ENCODE data around the gene METAP1D. TPM values are rescaled to one million over a fixed set of nuclear protein-coding genes. Genes with fewer than 3 reads are reported as not detected.

Gene METAP1D
- total RNA-seq, 1 experiment from 2014 or later: 15.8 TPM

DNA sequence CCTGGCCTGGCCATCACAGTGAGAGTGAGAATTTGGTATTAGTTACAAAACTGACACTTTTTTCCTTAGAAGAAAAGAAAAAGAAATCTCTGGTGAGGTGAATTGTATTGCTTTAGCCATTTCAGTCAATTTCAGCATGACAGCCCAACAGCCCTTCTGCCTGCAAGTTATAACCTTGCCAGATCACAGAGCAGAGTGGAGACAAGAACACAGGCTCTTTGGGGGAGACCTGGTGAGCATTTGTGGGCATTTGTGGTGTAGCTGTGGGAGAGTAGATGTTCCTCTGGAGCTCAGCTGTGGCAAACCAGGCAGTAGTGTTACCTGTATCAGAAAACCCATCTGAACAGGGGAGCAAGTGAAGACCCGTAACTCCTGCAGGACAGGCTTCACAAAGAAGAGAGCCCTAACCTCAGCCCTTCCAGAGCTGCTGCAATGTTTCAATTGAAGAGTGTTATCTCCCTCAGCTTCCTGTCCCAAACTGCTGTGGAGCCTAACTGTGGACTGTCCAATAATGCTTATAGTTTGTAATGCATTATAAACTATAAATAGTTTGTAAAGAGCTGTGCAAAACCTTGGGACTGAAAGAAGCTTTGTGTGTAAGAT lies 62.8 kb downstream of the METAP1D start:
- Histone ChIP-seq H4K20me1 (ENCODE audit: insufficient read depth) (no peaks in the 10 kb centered on the region), H3K79me2 (ENCODE audit: insufficient read depth, low read length) (no peaks in the 10 kb centered on the region), H3K27ac (ENCODE audit: low read depth, low read length) (no peak overlapping the region), H3K9me3 (ENCODE audit: control insufficient read depth in 1 of 2, insufficient read depth in 1 of 2, low read depth in 1 of 2, low read length in 2 of 2) (no peaks in the 10 kb centered on the region), H3K4me1 (ENCODE audit: control insufficient read depth in 1 of 2, insufficient read depth in 2 of 2, low read length in 2 of 2) (no peaks in the 10 kb centered on the region), H3K36me3 (ENCODE audit: control insufficient read depth in 1 of 2, insufficient read depth in 2 of 2, low read length in 2 of 2) (no peaks in the 10 kb centered on the region), H3K4me3 (replicated peaks in 1 of 2; ENCODE audit: low read depth in 1 of 2, low read length in 2 of 2) (no peak overlapping the region), H2AFZ (ENCODE audit: low read depth, low read length, poor library complexity, severe bottlenecking) (no peak overlapping the region), H3K27me3 (ENCODE audit: insufficient read depth, low read length) (no peaks in the 10 kb centered on the region), H3K9me2 (ENCODE audit: insufficient read depth) (no peaks in the 10 kb centered on the region), H3K4me2 (ENCODE audit: low read length) (no peak overlapping the region), H3K9ac (ENCODE audit: low read length) (no peak overlapping the region)
- CTCF ChIA-PET: no interaction called here
- RAD21 ChIA-PET (ENCODE audit: low non-redundant PET in 1 of 2, low total read pairs in 2 of 2, uncharacterized antibody in 2 of 2, unreplicated experiment in 2 of 2): no interaction called here
- no peak for TF ChIP-seq POLR2AphosphoS5 (IDR thresholded peaks at IDR 0.05; ENCODE audit: low read depth, low read length)
- no peak for ATAC-seq
- DNase-seq (ENCODE audit: low read depth, low spot score): no peak
- BruUV-seq (replicated peaks): no TSS peak
- POLR2A ChIA-PET: no interaction called here
- intact Hi-C loops (cut with micrococcal nuclease): no loop called here

DNA sequence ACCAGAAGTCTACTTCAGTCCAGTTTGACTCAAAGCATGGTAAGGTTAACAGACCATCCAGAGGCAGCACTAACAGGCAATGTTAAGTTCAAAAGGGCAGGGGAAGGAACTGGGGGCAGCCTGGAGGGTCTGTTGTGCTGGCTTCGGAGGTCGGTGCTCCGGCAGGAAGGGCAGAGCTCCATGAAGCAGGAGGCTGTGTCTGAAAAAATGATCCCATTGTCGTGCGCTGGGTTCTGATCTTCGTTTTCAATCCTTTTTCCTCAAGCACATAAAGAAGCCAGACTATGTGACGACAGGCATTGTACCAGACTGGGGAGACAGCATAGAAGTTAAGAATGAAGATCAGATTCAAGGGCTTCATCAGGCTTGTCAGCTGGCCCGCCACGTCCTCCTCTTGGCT lies 63.7 kb downstream of the METAP1D start:
- H3K27ac ChIP-seq (ENCODE audit: low read depth, low read length): no peak overlapping the region
- CTCF ChIA-PET: no interaction called here
- no peak for DNase-seq (ENCODE audit: low read depth, low spot score)
- no peak overlapping the region for H3K4me3 ChIP-seq (replicated peaks in 1 of 2; ENCODE audit: low read depth in 1 of 2, low read length in 2 of 2)
- no peak for TF ChIP-seq RAD21 (IDR thresholded peaks at IDR 0.05; ENCODE audit: low read depth)
- TF ChIP-seq, protein P1, sequence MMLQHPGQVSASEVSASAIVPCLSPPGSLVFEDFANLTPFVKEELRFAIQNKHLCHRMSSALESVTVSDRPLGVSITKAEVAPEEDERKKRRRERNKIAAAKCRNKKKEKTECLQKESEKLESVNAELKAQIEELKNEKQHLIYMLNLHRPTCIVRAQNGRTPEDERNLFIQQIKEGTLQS (IDR thresholded peaks at IDR 0.05): no peak
- no peak for TF ChIP-seq SIN3A (IDR thresholded peaks at IDR 0.05; ENCODE audit: low read depth)
- no peak for TF ChIP-seq CBX3 (IDR thresholded peaks at IDR 0.05; ENCODE audit: low read depth)
- no peak for TF ChIP-seq YY1 (IDR thresholded peaks at IDR 0.05; ENCODE audit: extremely low read depth, insufficient replicate concordance, low read depth, low read length)
- no peak for TF ChIP-seq EZH2phosphoT487 (IDR thresholded peaks at IDR 0.05; ENCODE audit: borderline replicate concordance)
- TF ChIP-seq ZFX (IDR thresholded peaks at IDR 0.05): no peak
- TF ChIP-seq, protein P2, sequence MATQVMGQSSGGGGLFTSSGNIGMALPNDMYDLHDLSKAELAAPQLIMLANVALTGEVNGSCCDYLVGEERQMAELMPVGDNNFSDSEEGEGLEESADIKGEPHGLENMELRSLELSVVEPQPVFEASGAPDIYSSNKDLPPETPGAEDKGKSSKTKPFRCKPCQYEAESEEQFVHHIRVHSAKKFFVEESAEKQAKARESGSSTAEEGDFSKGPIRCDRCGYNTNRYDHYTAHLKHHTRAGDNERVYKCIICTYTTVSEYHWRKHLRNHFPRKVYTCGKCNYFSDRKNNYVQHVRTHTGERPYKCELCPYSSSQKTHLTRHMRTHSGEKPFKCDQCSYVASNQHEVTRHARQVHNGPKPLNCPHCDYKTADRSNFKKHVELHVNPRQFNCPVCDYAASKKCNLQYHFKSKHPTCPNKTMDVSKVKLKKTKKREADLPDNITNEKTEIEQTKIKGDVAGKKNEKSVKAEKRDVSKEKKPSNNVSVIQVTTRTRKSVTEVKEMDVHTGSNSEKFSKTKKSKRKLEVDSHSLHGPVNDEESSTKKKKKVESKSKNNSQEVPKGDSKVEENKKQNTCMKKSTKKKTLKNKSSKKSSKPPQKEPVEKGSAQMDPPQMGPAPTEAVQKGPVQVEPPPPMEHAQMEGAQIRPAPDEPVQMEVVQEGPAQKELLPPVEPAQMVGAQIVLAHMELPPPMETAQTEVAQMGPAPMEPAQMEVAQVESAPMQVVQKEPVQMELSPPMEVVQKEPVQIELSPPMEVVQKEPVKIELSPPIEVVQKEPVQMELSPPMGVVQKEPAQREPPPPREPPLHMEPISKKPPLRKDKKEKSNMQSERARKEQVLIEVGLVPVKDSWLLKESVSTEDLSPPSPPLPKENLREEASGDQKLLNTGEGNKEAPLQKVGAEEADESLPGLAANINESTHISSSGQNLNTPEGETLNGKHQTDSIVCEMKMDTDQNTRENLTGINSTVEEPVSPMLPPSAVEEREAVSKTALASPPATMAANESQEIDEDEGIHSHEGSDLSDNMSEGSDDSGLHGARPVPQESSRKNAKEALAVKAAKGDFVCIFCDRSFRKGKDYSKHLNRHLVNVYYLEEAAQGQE (IDR thresholded peaks at IDR 0.05; ENCODE audit: low read depth): no peak
- no peak for TF ChIP-seq JUND (IDR thresholded peaks at IDR 0.05)
- no peak for TF ChIP-seq POLR2A (IDR thresholded peaks at IDR 0.05; ENCODE audit: borderline replicate concordance, extremely low read depth, insufficient read depth, insufficient read length)
- no peak for TF ChIP-seq SP1 (IDR thresholded peaks at IDR 0.05; ENCODE audit: low read depth)
- H3K9me2 ChIP-seq (ENCODE audit: insufficient read depth): no peaks in the 10 kb centered on the region
- H3K9me3 ChIP-seq (ENCODE audit: control insufficient read depth in 1 of 2, insufficient read depth in 1 of 2, low read depth in 1 of 2, low read length in 2 of 2): no peaks in the 10 kb centered on the region
- H3K4me2 ChIP-seq (ENCODE audit: low read length): no peak overlapping the region
- no peaks in the 10 kb centered on the region for H3K79me2 ChIP-seq (ENCODE audit: insufficient read depth, low read length)
- POLR2A ChIA-PET: no interaction called here
- no peak overlapping the region for H2AFZ ChIP-seq (ENCODE audit: low read depth, low read length, poor library complexity, severe bottlenecking)
- H3K27me3 ChIP-seq (ENCODE audit: insufficient read depth, low read length): no peaks in the 10 kb centered on the region
- RAD21 ChIA-PET (ENCODE audit: low non-redundant PET in 1 of 2, low total read pairs in 2 of 2, uncharacterized antibody in 2 of 2, unreplicated experiment in 2 of 2): no interaction called here
- intact Hi-C loops (cut with micrococcal nuclease): no loop called here
- no peaks in the 10 kb centered on the region for H3K36me3 ChIP-seq (ENCODE audit: control insufficient read depth in 1 of 2, insufficient read depth in 2 of 2, low read length in 2 of 2)
- no peaks in the 10 kb centered on the region for H3K4me1 ChIP-seq (ENCODE audit: control insufficient read depth in 1 of 2, insufficient read depth in 2 of 2, low read length in 2 of 2)
- no peaks in the 10 kb centered on the region for H4K20me1 ChIP-seq (ENCODE audit: insufficient read depth)
- BruUV-seq (replicated peaks): no TSS peak
- ATAC-seq: no peak
- no peak overlapping the region for H3K9ac ChIP-seq (ENCODE audit: low read length)

Measured in HCT116 (cell line).